Activated T-helper 2 cell treated with anti-CD3 and anti-CD28 coated beads, Interferon-gamma antibody, Interleukin-2, Interleukin-4, amounts not matched to agents 10 μg/mL and 5 μg/mL and 100 μg/mL, durations not matched to agents 14 hours and 24 hours and 36 hours (primary cell): ENCODE results near the gene CD99. TPM values are rescaled to one million over a fixed set of nuclear protein-coding genes. Genes with fewer than 3 reads are reported as not detected.

ENCODE experiments used
- DNase-seq: peaks from one replicate; pipeline ENCODE4 v3.0.0; 2021; ENCODE audit warnings: low spot score
- H3K27ac Mint-ChIP-seq: one replicate; pipeline ENCODE4 v1.8.0; 2021; ENCODE audit warnings: mixed read lengths
- H3K27me3 Mint-ChIP-seq: one replicate; pipeline ENCODE4 v1.8.0; 2021; ENCODE audit warnings: low read depth, mixed read lengths
- H3K36me3 Mint-ChIP-seq: one replicate; pipeline ENCODE4 v1.8.0; 2021; ENCODE audit warnings: low read depth, mixed read lengths
- H3K4me1 Mint-ChIP-seq: one replicate; pipeline ENCODE4 v1.8.0; 2021; ENCODE audit warnings: low read depth, mixed read lengths
- H3K4me3 Mint-ChIP-seq: one replicate; pipeline ENCODE4 v1.8.0; 2021; ENCODE audit warnings: low read depth, mild to moderate bottlenecking, moderate library complexity, mixed read lengths
- H3K9me3 Mint-ChIP-seq: one replicate; pipeline ENCODE4 v1.8.0; 2021; ENCODE audit warnings: mixed read lengths
- intact Hi-C: fragments of 100-400 bp; cut with micrococcal nuclease; formaldehyde crosslinking; loops from one replicate; pipeline ENCODE4 v1.15.1; 2023
- total RNA-seq: library from RNA; stranded (reverse); gene quantifications from 2 replicates; pipeline ENCODE4 v1.2.3, GENCODE V29; 2022

Gene CD99
- total RNA-seq, 1 donor from 2014 or later, result 290 TPM

DNA sequence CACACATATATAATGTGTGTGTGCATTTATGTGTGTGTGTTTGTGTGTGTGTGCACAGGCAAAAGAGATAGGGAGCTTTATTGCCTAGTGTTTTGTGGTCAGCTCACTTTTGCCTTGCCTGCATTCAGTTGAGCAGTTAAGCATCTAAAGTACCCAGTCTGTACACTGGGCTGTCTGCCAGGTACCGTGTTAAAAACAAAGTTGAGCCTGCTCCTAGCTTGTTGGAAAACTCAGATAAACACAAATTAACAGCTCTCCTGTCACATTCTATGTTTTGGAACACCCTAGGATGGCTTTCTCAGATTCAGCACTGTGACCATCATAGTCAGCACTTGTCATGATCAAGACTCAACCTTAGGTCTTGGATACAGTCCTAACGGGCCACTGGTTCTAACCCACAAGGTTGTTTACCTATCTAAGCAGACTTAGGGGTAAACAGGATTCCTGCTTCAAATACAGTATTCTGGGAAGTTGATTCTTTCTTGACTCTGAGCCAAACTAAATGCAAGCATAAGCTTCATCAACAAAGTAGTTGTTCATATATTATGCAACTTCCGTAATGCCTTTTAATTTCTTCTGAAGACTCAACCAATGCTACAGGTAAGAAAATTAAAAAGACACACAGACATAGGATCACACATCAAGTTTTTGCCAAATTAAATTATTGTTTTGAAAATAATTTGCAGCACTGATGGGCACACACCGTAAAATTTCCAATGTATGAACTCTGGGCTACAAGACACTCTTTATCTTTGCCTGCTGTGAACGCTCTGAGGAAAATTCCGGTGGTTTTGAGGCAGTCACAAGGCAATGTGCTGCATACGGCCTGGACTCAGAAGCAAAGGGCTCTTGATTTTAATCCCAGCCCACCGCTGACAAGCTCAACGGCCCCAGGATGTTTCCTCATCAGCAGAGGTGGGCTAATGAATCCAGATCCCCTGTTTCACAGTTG lies 11.3 kb upstream of the CD99 start:
- Mint-ChIP-seq H3K9me3 (no peaks in the 10 kb centered on the region), H3K27me3 (peaks cover 15% of the 10 kb centered on the region), H3K36me3 (no peaks in the 10 kb centered on the region), H3K4me3 (no peak overlapping the region), H3K4me1 (no peaks in the 10 kb centered on the region), H3K27ac (no peak overlapping the region)
- DNase-seq, result no peak
- intact Hi-C loops, result no loop called here

DNA sequence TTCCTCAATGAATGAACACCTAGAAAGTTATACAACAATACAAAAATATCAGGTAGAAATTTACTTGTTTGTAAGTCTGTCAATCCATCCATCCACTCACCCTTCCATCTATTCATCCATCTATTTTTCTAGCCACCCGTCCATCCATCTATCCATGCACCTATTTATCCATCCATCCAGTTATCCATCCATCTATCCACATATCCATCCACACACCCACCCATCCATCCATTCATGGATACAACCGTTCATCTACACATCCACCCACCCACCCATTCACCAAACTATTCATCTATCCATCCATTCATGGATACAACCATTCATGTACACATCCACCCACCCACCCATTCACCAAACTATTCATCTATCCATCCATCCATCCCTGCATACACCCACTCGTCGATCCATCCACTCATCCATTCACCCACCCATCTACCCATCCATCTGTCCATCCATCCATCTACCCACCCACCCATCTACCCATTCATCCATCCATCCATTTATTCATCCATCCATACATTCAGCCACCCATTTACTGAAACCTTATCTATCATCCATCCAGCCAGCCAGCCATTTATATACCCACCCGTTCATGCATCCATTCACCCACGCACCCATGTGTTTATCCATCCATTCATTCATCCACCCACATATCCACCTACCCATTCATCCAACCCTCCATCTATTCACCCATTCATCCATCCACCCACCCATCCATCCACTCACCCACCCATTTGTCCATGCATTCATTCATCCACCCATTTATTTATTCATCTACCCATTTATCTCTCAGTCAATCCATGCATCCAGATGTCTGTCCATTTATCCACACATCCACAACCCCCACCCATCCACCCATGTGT lies 10.4 kb upstream of the CD99 start:
- no peaks in the 10 kb centered on the region for H3K9me3 Mint-ChIP-seq
- H3K4me3 Mint-ChIP-seq, result no peak overlapping the region
- no peaks in the 10 kb centered on the region for H3K36me3 Mint-ChIP-seq
- H3K4me1 Mint-ChIP-seq, result no peaks in the 10 kb centered on the region
- peaks cover 15% of the 10 kb centered on the region for H3K27me3 Mint-ChIP-seq
- no peak for DNase-seq
- no peak overlapping the region for H3K27ac Mint-ChIP-seq
- intact Hi-C loops, result no loop called here

DNA sequence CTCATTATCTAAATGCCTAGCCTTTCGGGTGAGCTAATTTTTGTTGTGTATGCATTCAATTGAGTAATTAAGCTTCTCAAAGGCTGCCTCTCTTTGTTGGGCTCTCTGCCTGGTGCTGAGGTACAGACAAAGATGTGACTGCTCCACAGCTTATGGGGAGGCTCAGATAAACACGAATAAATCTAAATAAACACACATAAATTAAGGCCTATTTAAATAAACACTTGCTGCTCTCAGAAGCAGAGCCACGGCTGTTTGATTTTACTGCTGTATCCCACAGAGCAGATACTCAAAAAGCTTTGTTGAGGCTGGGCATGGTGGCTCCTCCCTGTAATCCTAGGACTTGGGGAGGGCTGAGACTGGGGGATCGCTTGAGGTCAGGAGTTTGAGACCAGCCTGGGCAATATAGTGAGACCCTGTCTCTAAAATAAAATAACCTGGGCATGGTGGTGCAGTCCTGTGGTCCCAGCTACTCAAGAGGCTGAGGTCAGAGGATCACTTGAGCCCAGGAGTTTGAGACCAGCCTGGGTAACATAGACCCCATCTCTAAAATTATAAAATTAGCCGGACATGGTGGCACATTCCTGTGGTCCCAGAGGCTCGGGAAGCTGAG lies 8.4 kb upstream of the CD99 start:
- H3K9me3 Mint-ChIP-seq, result no peaks in the 10 kb centered on the region
- no peak overlapping the region for H3K4me3 Mint-ChIP-seq
- no peaks in the 10 kb centered on the region for H3K36me3 Mint-ChIP-seq
- intact Hi-C loops, result no loop called here
- no peaks in the 10 kb centered on the region for H3K4me1 Mint-ChIP-seq
- no peak overlapping the region for H3K27ac Mint-ChIP-seq
- no peak for DNase-seq
- H3K27me3 Mint-ChIP-seq, result peaks cover 6% of the 10 kb centered on the region

DNA sequence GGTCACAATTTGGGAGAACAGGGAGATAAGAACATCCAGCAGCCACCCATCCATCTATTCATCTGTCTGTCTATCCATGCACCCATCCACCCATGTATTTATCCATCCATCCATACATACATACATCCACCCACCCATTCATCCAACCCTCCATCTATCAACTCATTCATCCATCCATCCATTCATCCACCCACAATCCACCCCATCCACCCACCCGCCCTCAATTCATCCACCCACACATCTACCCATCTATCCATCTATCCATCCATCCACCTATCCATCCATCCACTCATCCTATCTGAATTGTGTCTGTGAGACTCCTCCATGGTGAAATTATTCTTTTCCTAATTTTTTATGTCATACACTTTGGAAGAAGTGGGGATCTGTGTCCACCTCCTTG lies 6.8 kb upstream of the CD99 start:
- no peak overlapping the region for H3K4me3 Mint-ChIP-seq
- no peaks in the 10 kb centered on the region for H3K4me1 Mint-ChIP-seq
- H3K9me3 Mint-ChIP-seq, result no peaks in the 10 kb centered on the region
- DNase-seq, result no peak
- intact Hi-C loops, result no loop called here
- no peak overlapping the region for H3K27ac Mint-ChIP-seq
- peaks cover 3% of the 10 kb centered on the region for H3K27me3 Mint-ChIP-seq
- H3K36me3 Mint-ChIP-seq, result no peaks in the 10 kb centered on the region

DNA sequence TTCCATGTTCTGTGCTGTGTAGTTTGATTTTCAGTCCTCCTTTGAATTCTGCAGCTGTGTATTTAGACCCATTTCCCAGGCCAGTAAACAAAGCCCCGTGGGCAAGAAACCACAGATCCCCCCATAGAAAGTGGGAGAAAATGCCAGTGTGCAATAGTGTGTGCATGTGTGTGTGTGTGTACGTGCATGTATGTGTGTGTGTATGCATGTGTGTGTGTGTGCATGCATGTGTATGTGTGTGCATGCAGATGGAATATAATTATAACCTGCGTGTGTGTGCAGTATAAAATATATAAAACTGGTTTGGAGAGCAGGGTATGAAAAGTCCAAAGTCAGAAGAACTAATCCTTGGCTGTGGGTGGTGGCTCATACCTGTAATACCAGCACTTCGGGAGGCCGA lies 5.2 kb upstream of the CD99 start:
- H3K27ac Mint-ChIP-seq, result no peak overlapping the region
- H3K36me3 Mint-ChIP-seq, result no peaks in the 10 kb centered on the region
- no peak overlapping the region for H3K4me3 Mint-ChIP-seq
- H3K4me1 Mint-ChIP-seq, result no peaks in the 10 kb centered on the region
- intact Hi-C loops, result no loop called here
- DNase-seq, result no peak
- H3K27me3 Mint-ChIP-seq, result peaks cover 1% of the 10 kb centered on the region
- H3K9me3 Mint-ChIP-seq, result no peaks in the 10 kb centered on the region

DNA sequence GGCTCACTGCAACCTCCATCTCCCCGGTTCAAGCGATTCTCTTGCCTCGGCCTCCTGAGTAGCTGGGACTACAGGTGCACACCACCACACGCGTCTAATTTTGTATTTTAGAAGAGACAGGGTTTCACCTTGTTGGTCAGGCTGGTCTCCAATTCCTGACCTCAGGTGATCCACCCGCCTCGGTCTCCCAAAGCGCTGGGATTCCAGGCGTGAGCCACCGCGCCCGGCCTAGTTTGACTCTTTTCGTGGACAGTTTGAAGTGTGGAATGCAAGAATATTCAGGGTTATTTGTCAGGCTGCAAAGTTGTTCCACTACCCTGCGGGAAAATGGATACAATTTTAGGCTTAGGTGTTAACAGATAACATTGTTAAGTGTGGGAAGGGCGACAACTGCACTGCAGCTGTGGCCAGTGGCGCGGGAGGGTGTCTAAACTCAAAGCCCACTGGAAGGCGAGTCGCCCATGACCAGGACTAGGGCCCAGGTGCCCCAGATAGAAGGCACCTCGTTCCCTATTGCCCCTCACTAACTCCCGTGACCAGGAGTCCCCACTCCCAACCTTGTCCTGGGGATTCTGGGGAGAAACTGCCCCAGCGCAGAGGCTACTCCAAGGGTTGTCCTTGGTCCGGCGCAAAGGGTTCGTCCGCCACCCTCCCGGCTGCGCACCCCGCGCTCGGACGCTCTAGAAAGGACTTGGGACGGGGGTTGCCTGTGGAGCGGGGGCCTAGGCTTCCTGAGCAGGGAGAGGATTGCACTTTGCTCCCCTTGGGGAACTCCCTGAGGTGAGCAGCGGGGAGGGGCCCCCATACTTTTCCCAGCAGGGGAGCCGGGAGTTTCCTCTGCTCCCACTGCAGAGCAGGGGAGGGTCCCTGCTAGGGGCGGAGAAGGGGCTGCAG lies 1.1 kb upstream of the CD99 start:
- H3K9me3 Mint-ChIP-seq, result no peaks in the 10 kb centered on the region
- intact Hi-C loops, result loop anchor here (5.0 to 10.0 kb wide), 2 partner anchors 63 to 1035 kb away; no protein-coding TSS in a partner anchor
- H3K27me3 Mint-ChIP-seq, result peaks cover 1% of the 10 kb centered on the region
- H3K4me1 Mint-ChIP-seq, result peaks cover 16% of the 10 kb centered on the region
- H3K36me3 Mint-ChIP-seq, result peaks cover 34% of the 10 kb centered on the region
- DNase-seq, result no peak
- no peak overlapping the region for H3K27ac Mint-ChIP-seq
- H3K4me3 Mint-ChIP-seq, result peak overlapping the region; percentile 76

DNA sequence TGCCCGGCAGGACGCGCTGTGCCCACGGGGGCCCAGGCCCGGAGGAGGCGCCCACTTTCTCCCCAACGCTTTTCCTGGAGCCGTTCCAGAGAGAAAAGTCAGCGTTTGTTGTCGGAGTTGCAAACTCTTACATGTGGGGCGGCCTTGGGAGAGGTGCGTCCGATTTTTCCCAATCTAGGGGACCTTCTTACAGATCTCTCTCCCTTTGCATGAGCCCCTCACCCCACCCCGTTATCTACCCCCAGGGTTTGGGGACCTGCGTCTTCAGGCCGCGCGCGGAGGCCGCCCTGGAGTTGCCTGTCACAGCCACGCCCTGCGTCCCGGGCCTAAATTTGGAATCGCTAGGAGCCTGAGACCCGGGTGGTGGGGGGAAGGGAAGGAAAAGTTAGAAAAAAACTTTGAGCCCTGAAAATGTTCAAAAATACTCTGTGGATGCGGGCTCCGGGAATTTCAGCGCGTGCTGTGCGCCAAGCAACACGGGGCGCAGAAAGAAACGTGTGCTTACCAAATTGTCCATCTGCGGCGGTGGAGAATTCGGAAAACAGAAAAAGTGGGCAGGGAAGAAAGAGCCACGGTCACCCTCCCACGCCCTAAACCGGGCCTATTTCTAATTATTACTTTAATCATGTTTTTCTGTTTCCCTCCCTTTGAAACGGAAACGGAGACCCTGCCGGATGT lies 587 bp downstream of the CD99 start:
- intact Hi-C loops, result loop anchor here (5.0 to 10.0 kb wide), 2 partner anchors 64 to 1037 kb away; no protein-coding TSS in a partner anchor
- Mint-ChIP-seq H3K4me1 (peaks cover 31% of the 10 kb centered on the region), H3K4me3 (peak overlapping the region; percentile 95), H3K27ac (peak overlapping the region; percentile 95), H3K36me3 (peaks cover 50% of the 10 kb centered on the region), H3K9me3 (no peaks in the 10 kb centered on the region), H3K27me3 (peaks cover 1% of the 10 kb centered on the region)
- DNase-seq, result no peak

DNA sequence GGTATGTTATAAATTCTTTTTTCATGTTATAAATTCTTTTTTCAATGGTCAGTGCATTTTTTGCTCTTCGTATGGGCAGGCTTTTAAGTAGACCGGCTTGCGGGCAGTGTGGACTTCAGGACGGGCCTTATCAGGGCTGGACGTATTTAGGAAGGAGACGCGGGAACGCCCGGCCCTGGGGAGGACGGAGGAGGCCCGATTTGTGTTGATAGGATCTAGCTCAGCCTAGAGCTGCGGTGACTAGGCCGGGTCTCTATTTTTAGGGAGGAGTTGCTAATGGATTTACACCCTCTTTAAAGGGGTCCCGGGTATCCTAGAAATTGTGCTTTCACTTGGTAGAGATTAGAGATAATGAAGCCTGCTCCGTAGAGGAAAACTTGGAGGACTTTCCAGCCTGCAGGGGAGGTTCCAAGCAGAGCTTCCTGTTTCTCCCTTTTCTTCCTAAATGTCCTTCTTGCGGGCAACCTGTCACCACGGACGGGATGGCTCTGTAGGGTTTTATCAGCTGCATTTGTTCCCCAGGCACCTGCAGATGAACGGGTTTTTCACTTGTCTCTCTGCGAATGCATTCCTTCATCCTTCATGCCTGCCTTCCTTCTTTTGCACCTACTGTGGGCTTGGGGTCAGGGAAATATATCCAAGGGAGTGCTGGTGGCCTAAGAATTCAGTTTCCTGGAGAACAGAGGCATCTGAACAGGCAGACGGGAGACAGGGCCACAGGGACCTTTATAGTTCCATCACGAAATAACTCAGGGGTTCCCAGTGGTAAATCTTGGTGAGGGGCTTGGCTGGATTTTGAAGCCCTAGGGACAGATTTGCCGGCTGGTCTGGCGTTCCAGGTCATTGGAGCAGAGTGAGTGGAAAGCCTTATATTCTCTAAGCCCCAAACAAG lies 1.4 kb downstream of the CD99 start:
- Mint-ChIP-seq H3K36me3 (peaks cover 58% of the 10 kb centered on the region), H3K9me3 (no peaks in the 10 kb centered on the region), H3K4me1 (peaks cover 39% of the 10 kb centered on the region), H3K27me3 (peaks cover 1% of the 10 kb centered on the region), H3K4me3 (peak overlapping the region; percentile 95), H3K27ac (peak overlapping the region; percentile 95)
- intact Hi-C loops, result loop anchor here (5.0 to 10.0 kb wide), 2 partner anchors 65 to 1038 kb away; no protein-coding TSS in a partner anchor
- DNase-seq, result no peak

DNA sequence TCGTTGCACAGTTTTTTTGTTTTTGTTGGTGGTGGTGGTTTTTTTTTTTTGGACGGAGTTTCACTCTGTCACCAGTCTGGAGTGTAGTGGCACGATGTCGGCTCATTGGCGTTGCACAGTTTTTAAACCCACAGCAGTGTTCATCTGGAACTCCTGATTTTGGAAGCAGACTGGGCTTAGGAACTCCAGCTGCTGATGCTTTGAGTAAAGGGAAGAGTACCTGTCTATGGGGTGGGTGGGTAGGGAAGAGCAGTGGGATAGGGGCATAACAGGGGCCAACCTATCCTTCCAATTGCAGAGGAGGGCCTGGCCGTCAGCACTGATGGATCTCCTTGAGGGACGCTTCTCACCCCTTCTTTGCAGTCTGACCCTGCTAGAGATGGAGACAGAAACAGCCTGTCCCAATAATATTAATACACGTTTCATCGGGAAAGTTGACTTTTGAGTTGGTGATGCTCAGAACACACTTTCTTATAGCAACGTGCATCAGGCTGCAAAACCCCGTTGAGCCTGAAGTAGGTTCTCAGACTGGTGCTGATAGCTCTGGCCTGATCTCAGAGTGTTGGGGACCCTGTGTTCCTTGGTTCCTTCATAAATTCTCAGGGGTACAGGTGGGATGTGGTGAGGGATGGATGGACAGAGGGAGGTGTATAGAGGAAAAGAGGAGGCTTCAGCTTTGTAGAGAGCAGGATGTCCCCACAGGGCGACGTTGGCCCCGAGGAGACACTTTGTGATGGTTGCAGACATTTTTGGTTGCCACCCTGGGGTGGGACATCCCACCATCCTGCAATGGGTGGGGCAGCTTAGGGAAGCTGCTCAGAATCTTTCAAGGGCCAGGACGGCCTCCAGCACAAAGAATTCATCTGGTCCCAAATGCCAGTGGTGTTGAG lies 2.3 kb downstream of the CD99 start:
- Mint-ChIP-seq H3K4me3 (peak overlapping the region; percentile 95), H3K4me1 (peaks cover 47% of the 10 kb centered on the region), H3K27ac (peak overlapping the region; percentile 95), H3K9me3 (no peaks in the 10 kb centered on the region), H3K27me3 (no peaks in the 10 kb centered on the region), H3K36me3 (peaks cover 67% of the 10 kb centered on the region)
- DNase-seq, result no peak
- intact Hi-C loops, result loop anchor here (5.0 to 10.0 kb wide), 2 partner anchors 66 to 1039 kb away; no protein-coding TSS in a partner anchor

DNA sequence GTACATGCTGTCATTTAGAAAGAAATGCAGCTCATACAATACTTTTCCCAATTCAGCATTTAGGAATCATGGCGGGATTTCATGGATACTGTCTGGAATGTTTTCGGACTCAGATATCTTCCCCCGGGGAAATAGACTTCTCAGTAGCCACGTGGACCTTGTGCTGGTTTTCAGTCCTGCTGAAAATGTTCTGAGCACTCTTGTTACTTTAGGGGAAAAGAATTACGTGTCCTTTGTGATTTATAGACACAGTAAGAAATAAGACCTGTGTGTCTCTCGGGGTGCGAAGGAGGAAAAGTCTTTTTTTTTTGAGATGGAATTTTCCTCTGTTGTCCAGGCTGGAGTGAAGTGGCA lies 3.8 kb downstream of the CD99 start:
- intact Hi-C loops, result loop anchor here (5.0 to 10.0 kb wide), 3 partner anchors 68 to 1040 kb away; no protein-coding TSS in a partner anchor
- DNase-seq, result no peak
- H3K27ac Mint-ChIP-seq, result peak overlapping the region; percentile 92
- H3K9me3 Mint-ChIP-seq, result no peaks in the 10 kb centered on the region
- H3K4me1 Mint-ChIP-seq, result peaks cover 56% of the 10 kb centered on the region
- H3K4me3 Mint-ChIP-seq, result peak overlapping the region; percentile 95
- H3K36me3 Mint-ChIP-seq, result peaks cover 80% of the 10 kb centered on the region
- no peaks in the 10 kb centered on the region for H3K27me3 Mint-ChIP-seq
